Mesenchymal stem cell (in vitro differentiated cells and primary cell): Measurements from ENCODE around the gene FKBP14.

Source experiments
- DNase-seq: peaks from one replicate; pipeline ENCODE4 v3.0.0-alpha.2; 2013
- H2AFZ ChIP-seq: one replicate; pipeline ENCODE4 v1.6.1; 2013; ENCODE audit warnings: low read depth, mild to moderate bottlenecking, control low read depth, inconsistent platforms, low read length, moderate library complexity
- H2AK5ac ChIP-seq: 2 replicates; pipeline ENCODE4 v1.6.1; 2013; ENCODE audit warnings: low read length, moderate library complexity, mild to moderate bottlenecking, inconsistent platforms; ENCODE audit not compliant: severe bottlenecking
- H2BK120ac ChIP-seq: one replicate; pipeline ENCODE4 v1.6.1; 2013; ENCODE audit warnings: low read depth, mild to moderate bottlenecking, inconsistent platforms, low read length, moderate library complexity
- H2BK12ac ChIP-seq, 2 experiments: one replicate each; pipeline ENCODE4 v1.6.1; 2013; ENCODE audit warnings: inconsistent platforms in 2 of 2, low read length in 2 of 2, mild to moderate bottlenecking in 2 of 2, moderate library complexity in 2 of 2, control low read depth in 1 of 2
- H2BK15ac ChIP-seq: one replicate; pipeline ENCODE4 v1.6.1; 2013; ENCODE audit warnings: mild to moderate bottlenecking, low read depth, inconsistent platforms; ENCODE audit not compliant: poor library complexity, severe bottlenecking
- H2BK5ac ChIP-seq: 2 replicates; pipeline ENCODE4 v1.6.1; 2013; ENCODE audit warnings: low read depth, mild to moderate bottlenecking, low read length, control low read depth, inconsistent platforms; ENCODE audit not compliant: poor library complexity, severe bottlenecking
- H3K14ac ChIP-seq, 2 experiments: one replicate each; pipeline ENCODE4 v1.6.1; 2013; ENCODE audit warnings: inconsistent platforms in 2 of 2, low read length in 2 of 2, control low read depth in 1 of 2, mild to moderate bottlenecking in 1 of 2, moderate library complexity in 1 of 2
- H3K18ac ChIP-seq, 2 experiments: one replicate each; pipeline ENCODE4 v1.6.1; 2013; ENCODE audit warnings: inconsistent platforms in 2 of 2, low read length in 2 of 2, control low read depth in 1 of 2, low read depth in 1 of 2, mild to moderate bottlenecking in 1 of 2
- H3K23ac ChIP-seq, 2 experiments: one replicate each; pipeline ENCODE4 v1.6.1; 2013; ENCODE audit warnings: inconsistent platforms in 2 of 2, low read length in 2 of 2, mild to moderate bottlenecking in 2 of 2, moderate library complexity in 2 of 2, control low read depth in 1 of 2
- H3K27ac ChIP-seq: 2 replicates; pipeline ENCODE4 v1.5.1; 2013; ENCODE audit warnings: mild to moderate bottlenecking, moderate library complexity, low read length, control low read depth, inconsistent platforms; ENCODE audit not compliant: poor library complexity, severe bottlenecking
- H3K27me3 ChIP-seq, 2 experiments: 2 replicates each; pipeline versions ENCODE4 v1.6.1 to v1.7.0; 2013; ENCODE audit warnings: low read length in 2 of 2, mild to moderate bottlenecking in 2 of 2, moderate library complexity in 2 of 2, control low read depth in 1 of 2, inconsistent platforms in 1 of 2; ENCODE audit not compliant: control insufficient read depth in 1 of 2, insufficient read depth in 1 of 2
- H3K36me3 ChIP-seq, 2 experiments: 2 replicates each; pipeline versions ENCODE4 v1.6.1 to v1.7.0; 2013; ENCODE audit warnings: low read length in 2 of 2, control low read depth in 1 of 2, inconsistent platforms in 1 of 2, low read depth in 1 of 2, mild to moderate bottlenecking in 1 of 2; ENCODE audit not compliant: insufficient read depth in 2 of 2, control insufficient read depth in 1 of 2
- H3K4ac ChIP-seq, 2 experiments: one replicate each; pipeline ENCODE4 v1.6.1; 2013; ENCODE audit warnings: inconsistent platforms in 2 of 2, low read length in 2 of 2, mild to moderate bottlenecking in 2 of 2, moderate library complexity in 2 of 2, control low read depth in 1 of 2, low read depth in 1 of 2
- H3K4me1 ChIP-seq: 2 replicates; pipeline ENCODE4 v1.6.1; 2013; ENCODE audit warnings: low read depth, low read length, control low read depth; ENCODE audit not compliant: control insufficient read depth, insufficient read depth
- H3K4me2 ChIP-seq: 2 replicates; pipeline ENCODE4 v1.6.1; 2013; ENCODE audit warnings: low read length, mild to moderate bottlenecking, inconsistent platforms; ENCODE audit not compliant: poor library complexity, severe bottlenecking
- H3K4me3 ChIP-seq, 2 experiments: 2 replicates each; pipeline versions ENCODE4 v1.5.1 to v1.7.0; 2013; ENCODE audit warnings: low read length in 2 of 2, mild to moderate bottlenecking in 2 of 2, control low read depth in 1 of 2, low read depth in 1 of 2; ENCODE audit not compliant: insufficient read depth in 1 of 2
- H3K79me1 ChIP-seq: replicated peaks from 2 replicates; pipeline ENCODE4 v1.6.1; 2013; ENCODE audit warnings: mild to moderate bottlenecking, control low read depth, low read length, inconsistent platforms; ENCODE audit not compliant: poor library complexity, severe bottlenecking
- H3K9ac ChIP-seq: 2 replicates; pipeline ENCODE4 v1.7.0; 2013; ENCODE audit warnings: mild to moderate bottlenecking, low read length, moderate library complexity
- H3K9me3 ChIP-seq: 2 replicates; pipeline ENCODE4 v1.7.0; 2013; ENCODE audit warnings: mild to moderate bottlenecking, low read length; ENCODE audit not compliant: control insufficient read depth
- H4K8ac ChIP-seq: one replicate; pipeline ENCODE4 v1.6.1; 2013; ENCODE audit warnings: inconsistent platforms, mild to moderate bottlenecking, low read length, moderate library complexity
- H4K91ac ChIP-seq: one replicate; pipeline ENCODE4 v1.6.1; 2013; ENCODE audit warnings: mild to moderate bottlenecking, low read length, inconsistent platforms
- WGBS: methylation state at CpG from one replicate; pipeline ENCODE4 v1.1.7; 2013; ENCODE audit warnings: mixed read lengths; 5-methylcytosine and 5-hydroxymethylcytosine counted together

The FKBP14 gene

DNA sequence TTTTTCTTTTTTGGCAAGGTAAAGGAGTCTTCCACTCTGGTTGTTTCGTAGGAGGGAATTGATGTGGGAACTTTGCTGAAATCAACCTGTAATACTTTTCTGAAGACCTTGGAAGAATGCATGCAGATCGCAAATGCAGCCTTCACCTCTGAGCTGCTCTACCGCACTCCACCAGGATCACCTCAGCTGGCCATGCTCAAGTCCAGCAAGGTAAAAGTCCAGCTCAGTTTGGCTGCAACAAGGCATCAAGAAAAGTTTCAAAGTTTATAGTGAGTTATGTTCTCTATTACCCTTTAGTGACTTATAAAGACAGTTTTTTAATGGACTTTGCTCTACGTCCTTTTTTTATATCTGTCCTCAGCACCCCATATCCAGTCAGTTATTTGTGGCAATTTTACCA lies 22.7 kb upstream of the FKBP14 start:
- H3K9me3 ChIP-seq, result no peaks in the 10 kb centered on the region
- 82% methylated on average over 4 of the region's 4 CpGs for WGBS
- no peak overlapping the region for H3K18ac ChIP-seq

DNA sequence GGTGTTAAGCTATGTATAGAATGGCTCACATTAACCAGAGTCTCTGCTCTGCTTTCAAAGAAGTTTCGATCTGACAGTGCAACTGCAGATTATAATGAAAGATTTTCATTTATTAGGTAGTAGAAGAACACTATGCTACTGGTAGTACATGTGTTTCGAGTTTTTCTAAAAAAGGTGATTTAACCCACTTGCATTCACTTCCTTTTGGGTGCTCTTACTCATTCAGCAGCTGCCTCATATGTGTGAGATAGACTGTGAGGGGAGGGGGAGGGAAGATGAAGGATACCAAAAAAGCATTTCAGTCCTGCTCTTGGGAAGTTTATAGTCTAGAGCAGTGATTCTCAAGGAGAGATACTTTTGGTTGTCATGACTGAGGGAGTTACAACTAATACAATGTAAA lies 22.1 kb upstream of the FKBP14 start:
- 100% methylated on average over 1 of the region's 2 CpGs for WGBS

More for the DNA sequence above, 22.7 kb upstream of the FKBP14 start:
- no peak overlapping the region for H2AK5ac ChIP-seq
- H3K27me3 ChIP-seq, result no peaks in the 10 kb centered on the region
- H3K4me2 ChIP-seq, result no peak overlapping the region
- no peak overlapping the region for H2BK5ac ChIP-seq
- no peaks in the 10 kb centered on the region for H3K4me1 ChIP-seq
- no peak overlapping the region for H3K4me3 ChIP-seq
- H3K14ac ChIP-seq, result no peak overlapping the region
- no peak overlapping the region for H3K27ac ChIP-seq
- no peak overlapping the region for H3K9ac ChIP-seq
- no peak overlapping the region for H4K91ac ChIP-seq
- H4K8ac ChIP-seq, result no peak overlapping the region
- no peak overlapping the region for H2BK12ac ChIP-seq
- H3K36me3 ChIP-seq, result peaks cover 18 to 62% of the 10 kb centered on the region in 2 experiments
- no peak overlapping the region for H3K4ac ChIP-seq
- no peak for DNase-seq
- no peak overlapping the region for H2AFZ ChIP-seq
- no peak overlapping the region for H2BK120ac ChIP-seq
- no peak overlapping the region for H3K23ac ChIP-seq
- peaks cover 18% of the 10 kb centered on the region for H3K79me1 ChIP-seq
- H2BK15ac ChIP-seq, result no peak overlapping the region

DNA sequence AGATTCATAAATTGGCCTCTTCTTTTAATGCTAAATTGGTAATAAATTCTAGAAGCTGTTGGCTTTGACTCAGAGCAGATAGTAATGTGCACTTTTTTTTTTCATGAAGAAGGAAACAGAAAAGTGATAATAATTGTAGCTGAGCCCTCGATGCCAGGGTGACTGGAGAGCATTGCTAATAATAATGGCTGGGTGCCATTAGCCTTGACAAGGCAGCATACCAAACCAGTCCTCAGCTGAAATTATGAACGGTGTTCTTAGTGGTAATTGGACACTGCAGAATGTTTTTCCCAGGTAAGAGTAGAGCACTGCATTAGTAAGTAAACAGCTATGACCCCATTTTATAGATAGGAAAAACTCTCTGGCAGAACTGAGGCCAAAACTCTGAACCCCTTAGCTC lies 20.6 kb upstream of the FKBP14 start:
- H3K23ac ChIP-seq, result no peak overlapping the region
- H2BK12ac ChIP-seq, result no peak overlapping the region
- no peak overlapping the region for H3K4me3 ChIP-seq
- H4K8ac ChIP-seq, result no peak overlapping the region
- H3K4ac ChIP-seq, result no peak overlapping the region
- no peaks in the 10 kb centered on the region for H3K4me1 ChIP-seq
- H2BK5ac ChIP-seq, result no peak overlapping the region
- H3K36me3 ChIP-seq, result peaks cover 17 to 46% of the 10 kb centered on the region in 2 experiments
- H3K27me3 ChIP-seq, result no peaks in the 10 kb centered on the region
- H3K4me2 ChIP-seq, result no peak overlapping the region
- H2AK5ac ChIP-seq, result no peak overlapping the region
- H3K18ac ChIP-seq, result no peak overlapping the region
- no peak overlapping the region for H3K27ac ChIP-seq
- whole genome bisulfite sequencing, result 100% methylated on average over 1 of the region's 2 CpGs
- H3K9ac ChIP-seq, result no peak overlapping the region
- no peak overlapping the region for H4K91ac ChIP-seq
- no peak overlapping the region for H2BK15ac ChIP-seq
- no peak for DNase-seq
- H3K79me1 ChIP-seq, result peaks cover 34% of the 10 kb centered on the region
- H2BK120ac ChIP-seq, result no peak overlapping the region
- no peak overlapping the region for H3K14ac ChIP-seq
- H2AFZ ChIP-seq, result no peak overlapping the region
- H3K9me3 ChIP-seq, result no peaks in the 10 kb centered on the region

More for the DNA sequence above, 22.1 kb upstream of the FKBP14 start:
- H3K14ac ChIP-seq, result no peak overlapping the region
- H3K4me2 ChIP-seq, result no peak overlapping the region
- H3K27me3 ChIP-seq, result no peaks in the 10 kb centered on the region
- H3K18ac ChIP-seq, result no peak overlapping the region
- H2BK15ac ChIP-seq, result no peak overlapping the region
- H3K9ac ChIP-seq, result no peak overlapping the region
- no peak overlapping the region for H3K27ac ChIP-seq
- DNase-seq, result no peak
- H3K79me1 ChIP-seq, result peaks cover 22% of the 10 kb centered on the region
- no peaks in the 10 kb centered on the region for H3K4me1 ChIP-seq
- H2BK12ac ChIP-seq, result no peak overlapping the region
- peaks cover 18 to 58% of the 10 kb centered on the region in 2 experiments for H3K36me3 ChIP-seq
- H2AK5ac ChIP-seq, result no peak overlapping the region
- H3K9me3 ChIP-seq, result no peaks in the 10 kb centered on the region
- no peak overlapping the region for H3K23ac ChIP-seq
- no peak overlapping the region for H3K4me3 ChIP-seq
- H4K91ac ChIP-seq, result no peak overlapping the region
- no peak overlapping the region for H3K4ac ChIP-seq
- no peak overlapping the region for H4K8ac ChIP-seq
- no peak overlapping the region for H2BK120ac ChIP-seq
- no peak overlapping the region for H2AFZ ChIP-seq
- H2BK5ac ChIP-seq, result no peak overlapping the region

DNA sequence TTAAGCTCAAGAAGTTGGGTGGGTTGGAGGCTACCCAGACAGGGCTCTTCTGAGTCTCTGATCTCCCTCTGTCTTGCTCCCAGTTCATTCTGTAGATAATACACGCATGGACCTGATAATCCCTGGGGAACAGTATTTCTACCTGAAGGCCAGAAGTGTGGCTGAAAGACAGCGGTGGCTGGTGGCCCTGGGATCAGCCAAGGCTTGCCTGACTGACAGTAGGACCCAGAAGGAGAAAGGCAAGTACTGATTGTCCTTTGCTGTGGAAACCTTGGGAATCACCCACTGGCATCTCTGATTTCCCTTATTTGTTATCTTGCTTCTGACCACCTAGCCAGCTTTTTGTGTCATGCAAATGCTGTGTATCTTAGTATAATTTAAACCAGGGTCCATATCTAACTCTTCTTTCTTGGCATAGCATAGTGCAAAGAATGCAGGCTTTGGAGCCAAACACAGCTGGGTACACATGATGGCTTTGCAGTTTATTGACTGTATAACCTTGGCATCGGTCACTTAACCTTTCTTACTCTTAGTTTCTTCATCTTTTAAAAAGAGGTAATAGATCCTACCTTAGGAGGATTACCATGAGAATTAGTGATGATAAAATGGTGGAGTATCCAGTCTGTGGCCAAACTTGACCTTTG lies 19.7 kb upstream of the FKBP14 start:
- Histone ChIP-seq H3K27me3 (no peaks in the 10 kb centered on the region), H2BK120ac (no peak overlapping the region), H2AFZ (no peak overlapping the region), H3K14ac (no peak overlapping the region), H3K27ac (no peak overlapping the region), H4K91ac (no peak overlapping the region), H3K4me3 (no peak overlapping the region), H3K79me1 (peaks cover 34% of the 10 kb centered on the region), H3K4ac (no peak overlapping the region), H3K23ac (no peak overlapping the region), H3K36me3 (peaks cover 14 to 43% of the 10 kb centered on the region in 2 experiments), H2AK5ac (no peak overlapping the region), H2BK15ac (no peak overlapping the region), H3K18ac (peak overlapping the region in 1 of 2 experiments; percentile 24), H3K9ac (no peak overlapping the region), H3K4me2 (no peak overlapping the region), H2BK12ac (no peak overlapping the region), H3K9me3 (no peaks in the 10 kb centered on the region), H2BK5ac (no peak overlapping the region), H3K4me1 (no peaks in the 10 kb centered on the region), H4K8ac (no peak overlapping the region)
- DNase-seq, result no peak
- whole genome bisulfite sequencing, result 88% methylated on average over 2 of the region's 3 CpGs
